Mesodermal cell (in vitro differentiated cells): ENCODE results near the gene CDKN1A.
A peak's percentile ranks its signal among the peaks of the same experiment; 100 is the strongest.

Experiments
- H3K27ac ChIP-seq: 2 replicates; pipeline ENCODE4 v1.7.0; 2013; ENCODE audit warnings: mild to moderate bottlenecking, low read depth, low read length, moderate library complexity; ENCODE audit not compliant: severe bottlenecking
- H3K36me3 ChIP-seq: 2 replicates; pipeline ENCODE4 v1.7.1; 2013; ENCODE audit warnings: mild to moderate bottlenecking, low read length, moderate library complexity; ENCODE audit not compliant: control insufficient read depth, insufficient read depth
- H3K4me1 ChIP-seq: one replicate; pipeline ENCODE4 v1.7.1; 2013; ENCODE audit warnings: mild to moderate bottlenecking, low read length; ENCODE audit not compliant: insufficient read depth, control insufficient read depth, poor library complexity, severe bottlenecking
- H3K4me3 ChIP-seq: 2 replicates; pipeline ENCODE4 v1.7.0; 2013; ENCODE audit warnings: low read length, control low read depth, mild to moderate bottlenecking; ENCODE audit not compliant: insufficient read depth, poor library complexity, severe bottlenecking; ENCODE audit errors: extremely low read depth
- H3K9me3 ChIP-seq: 2 replicates; pipeline ENCODE4 v1.7.1; 2013; ENCODE audit warnings: mild to moderate bottlenecking, low read length, moderate library complexity; ENCODE audit not compliant: control insufficient read depth
- WGBS, 2 experiments: methylation state at CpG; one replicate each; pipeline ENCODE4 v1.1.5; 2013; ENCODE audit warnings: missing lambda C conversion rate in 2 of 2; ENCODE audit not compliant: insufficient coverage in 2 of 2; 5-methylcytosine and 5-hydroxymethylcytosine counted together

Gene CDKN1A

DNA sequence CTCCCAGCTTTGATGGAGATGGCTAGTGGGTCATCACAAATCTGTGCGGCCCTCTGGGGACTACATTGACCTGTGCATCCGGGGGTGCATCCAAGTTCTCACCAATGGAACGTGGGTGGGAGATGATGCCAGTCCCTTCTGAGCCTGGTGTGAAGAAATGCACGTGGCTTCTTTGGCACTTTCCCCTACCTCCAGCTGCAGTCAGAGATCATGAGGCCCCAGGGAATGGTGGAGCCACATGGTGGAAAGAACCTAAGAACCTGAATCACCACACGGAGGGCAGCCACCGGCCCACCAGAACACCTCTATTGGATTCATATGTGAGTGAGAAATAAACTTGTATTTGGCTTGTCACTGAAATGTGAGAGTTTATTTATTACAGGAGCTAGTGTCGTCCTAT is 9.9 kb upstream of the CDKN1A start:
- H3K27ac ChIP-seq: no peak overlapping the region
- H3K4me1 ChIP-seq: peaks cover 30% of the 10 kb centered on the region
- no peaks in the 10 kb centered on the region for H3K36me3 ChIP-seq
- H3K9me3 ChIP-seq: no peaks in the 10 kb centered on the region
- H3K4me3 ChIP-seq: no peak overlapping the region
- 98% methylated on average over 5 of the region's 7 CpGs for WGBS, 2 experiments

DNA sequence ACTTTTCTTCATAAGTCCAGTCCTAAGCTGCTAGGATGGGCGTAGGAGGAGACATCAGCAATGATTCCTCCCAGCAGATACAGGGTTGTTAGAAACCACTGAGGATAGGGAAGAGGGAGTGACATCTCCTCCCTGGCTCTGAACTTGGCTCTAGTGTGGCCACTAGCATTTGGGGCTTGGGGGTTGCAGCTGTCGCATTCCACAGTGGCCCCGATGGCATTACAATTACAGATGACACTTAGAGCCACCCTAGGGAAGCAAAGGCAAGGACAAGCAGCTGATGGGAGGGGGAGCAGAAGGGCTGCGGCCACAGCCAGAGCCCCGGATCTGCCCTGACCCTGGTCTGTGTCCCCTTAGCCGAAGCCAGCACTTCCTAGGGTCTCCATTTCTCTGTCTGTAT is 9.5 kb upstream of the CDKN1A start:
- Histone ChIP-seq H3K4me1 (peaks cover 31% of the 10 kb centered on the region), H3K27ac (no peak overlapping the region), H3K4me3 (no peak overlapping the region), H3K36me3 (no peaks in the 10 kb centered on the region), H3K9me3 (no peaks in the 10 kb centered on the region)
- WGBS, 2 experiments: 80 to 86% methylated on average over 4 of the region's 6 CpGs

DNA sequence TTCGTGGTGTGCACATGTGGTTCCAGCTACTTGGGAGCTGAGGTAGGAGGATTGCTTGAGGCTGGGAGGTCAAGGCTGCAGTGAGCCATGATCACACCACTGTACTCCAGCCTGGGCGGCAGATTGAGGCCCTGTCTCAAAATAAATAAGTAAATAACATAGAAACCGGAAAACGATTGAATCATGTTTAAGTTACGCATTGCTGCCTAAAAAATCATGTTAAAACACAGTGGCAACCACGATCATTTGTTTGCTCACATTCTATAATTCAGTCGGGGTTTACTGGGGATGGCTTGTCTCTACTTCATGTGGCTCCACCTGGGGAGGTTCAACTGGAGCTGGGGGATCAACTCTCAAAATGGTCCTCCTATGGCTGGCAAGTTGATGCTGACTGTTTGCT is 8.2 kb upstream of the CDKN1A start:
- H3K9me3 ChIP-seq: no peaks in the 10 kb centered on the region
- H3K27ac ChIP-seq: no peak overlapping the region
- 92 to 93% methylated on average over 7 of the region's 7 CpGs for WGBS, 2 experiments
- no peaks in the 10 kb centered on the region for H3K36me3 ChIP-seq
- H3K4me1 ChIP-seq: peaks cover 34% of the 10 kb centered on the region
- no peak overlapping the region for H3K4me3 ChIP-seq

- Histone ChIP-seq H3K9me3 (no peaks in the 10 kb centered on the region), H3K4me1 (peaks cover 38% of the 10 kb centered on the region), H3K36me3 (no peaks in the 10 kb centered on the region), H3K4me3 (no peak overlapping the region), H3K27ac (no peak overlapping the region)
- 79 to 80% methylated on average over 6 of the region's 6 CpGs for WGBS, 2 experiments
Measured at GRCh38 chr6:36671687-36672375, 6.7 kb upstream of the CDKN1A start.

GRCh38 chr6:36673882-36674281 is 4.6 kb upstream of the CDKN1A start:
- Histone ChIP-seq H3K4me1 (peaks cover 36% of the 10 kb centered on the region), H3K9me3 (no peaks in the 10 kb centered on the region), H3K4me3 (no peak overlapping the region), H3K36me3 (peaks cover 4% of the 10 kb centered on the region), H3K27ac (no peak overlapping the region)
- 85 to 90% methylated on average over 10 of the region's 10 CpGs for WGBS, 2 experiments

DNA sequence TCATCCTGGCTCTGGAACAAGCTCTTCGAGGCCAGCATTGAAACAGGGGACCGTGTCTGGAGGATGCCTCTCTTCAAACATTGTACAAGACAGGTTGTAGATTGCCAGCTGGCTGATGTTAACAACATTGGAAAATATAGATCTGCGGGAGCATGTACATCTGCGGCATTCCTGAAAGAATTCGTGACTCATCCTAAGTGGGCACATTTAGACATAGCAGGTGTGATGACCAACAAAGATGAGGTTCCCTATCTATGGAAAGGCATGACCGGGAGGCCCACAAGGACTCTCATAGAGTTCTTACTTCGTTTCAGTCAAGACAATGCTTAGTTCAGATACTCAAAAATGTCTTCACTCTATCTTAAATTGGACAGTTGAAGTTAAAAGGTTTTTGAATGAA is 3.6 kb upstream of the CDKN1A start:
- H3K36me3 ChIP-seq: peaks cover 14% of the 10 kb centered on the region
- no peak overlapping the region for H3K4me3 ChIP-seq
- H3K9me3 ChIP-seq: no peaks in the 10 kb centered on the region
- H3K4me1 ChIP-seq: peaks cover 36% of the 10 kb centered on the region
- WGBS, 2 experiments: 93 to 98% methylated on average over 5 to 7 of the region's 7 CpGs
- H3K27ac ChIP-seq: no peak overlapping the region

- Histone ChIP-seq H3K9me3 (no peaks in the 10 kb centered on the region), H3K36me3 (peaks cover 24% of the 10 kb centered on the region), H3K4me1 (peaks cover 36% of the 10 kb centered on the region), H3K27ac (peak overlapping the region; percentile 89), H3K4me3 (peak overlapping the region; percentile 98)
- 36 to 63% methylated on average over 2 to 3 of the region's 4 CpGs for WGBS, 2 experiments
Measured at GRCh38 chr6:36676141-36677058, 2.1 kb upstream of the CDKN1A start.

- Histone ChIP-seq H3K9me3 (no peaks in the 10 kb centered on the region), H3K36me3 (peaks cover 30% of the 10 kb centered on the region), H3K27ac (peak overlapping the region; percentile 89), H3K4me3 (peak overlapping the region; percentile 98), H3K4me1 (peaks cover 38% of the 10 kb centered on the region)
- 72 to 84% methylated on average over 2 to 6 of the region's 7 CpGs for WGBS, 2 experiments
Measured at GRCh38 chr6:36677059-36677749, 1.3 kb upstream of the CDKN1A start.

DNA sequence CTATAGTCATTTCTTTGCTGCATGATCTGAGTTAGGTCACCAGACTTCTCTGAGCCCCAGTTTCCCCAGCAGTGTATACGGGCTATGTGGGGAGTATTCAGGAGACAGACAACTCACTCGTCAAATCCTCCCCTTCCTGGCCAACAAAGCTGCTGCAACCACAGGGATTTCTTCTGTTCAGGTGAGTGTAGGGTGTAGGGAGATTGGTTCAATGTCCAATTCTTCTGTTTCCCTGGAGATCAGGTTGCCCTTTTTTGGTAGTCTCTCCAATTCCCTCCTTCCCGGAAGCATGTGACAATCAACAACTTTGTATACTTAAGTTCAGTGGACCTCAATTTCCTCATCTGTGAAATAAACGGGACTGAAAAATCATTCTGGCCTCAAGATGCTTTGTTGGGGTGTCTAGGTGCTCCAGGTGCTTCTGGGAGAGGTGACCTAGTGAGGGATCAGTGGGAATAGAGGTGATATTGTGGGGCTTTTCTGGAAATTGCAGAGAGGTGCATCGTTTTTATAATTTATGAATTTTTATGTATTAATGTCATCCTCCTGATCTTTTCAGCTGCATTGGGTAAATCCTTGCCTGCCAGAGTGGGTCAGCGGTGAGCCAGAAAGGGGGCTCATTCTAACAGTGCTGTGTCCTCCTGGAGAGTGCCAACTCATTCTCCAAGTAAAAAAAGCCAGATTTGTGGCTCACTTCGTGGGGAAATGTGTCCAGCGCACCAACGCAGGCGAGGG is 594 bp upstream of the CDKN1A start:
- peaks cover 40% of the 10 kb centered on the region for H3K4me1 ChIP-seq
- H3K36me3 ChIP-seq: peaks cover 37% of the 10 kb centered on the region
- WGBS, 2 experiments: 23 to 26% methylated on average over 7 of the region's 10 CpGs
- H3K9me3 ChIP-seq: no peaks in the 10 kb centered on the region
- H3K27ac ChIP-seq: peak overlapping the region; percentile 69
- peak overlapping the region; percentile 98 for H3K4me3 ChIP-seq
